BLaER1 (cell line): Measurements from ENCODE around the gene ZNF316.
"Not testable (repeated sequence)": the region's sequence is repeated elsewhere in the genome, so short reads cannot be mapped to it uniquely, and the experiment has no call there.

ENCODE experiments used
- H3K27ac ChIP-seq: shearing (Covaris generic); formaldehyde crosslinking; 2 replicates; pipeline ENCODE4 v1.8.1; 2022
- H3K27me3 ChIP-seq: shearing (Covaris generic); formaldehyde crosslinking; 2 replicates; pipeline ENCODE4 v1.8.1; 2022
- H3K36me3 ChIP-seq: shearing (Covaris generic); formaldehyde crosslinking; 2 replicates; pipeline ENCODE4 v1.8.1; 2022
- H3K4me1 ChIP-seq: shearing (Covaris generic); formaldehyde crosslinking; 2 replicates; pipeline ENCODE4 v1.8.1; 2022
- H3K4me2 ChIP-seq: shearing (Covaris generic); formaldehyde crosslinking; 2 replicates; pipeline ENCODE4 v1.8.1; 2022
- H3K4me3 ChIP-seq: shearing (Covaris generic); formaldehyde crosslinking; 2 replicates; pipeline ENCODE4 v1.8.1; 2022
- H3K9ac ChIP-seq: shearing (Covaris generic); formaldehyde crosslinking; 2 replicates; pipeline ENCODE4 v1.8.1; 2022
- H3K9me3 ChIP-seq: shearing (Covaris generic); formaldehyde crosslinking; 2 replicates; pipeline ENCODE4 v1.8.1; 2022
- H4K20me1 ChIP-seq: shearing (Covaris generic); formaldehyde crosslinking; 2 replicates; pipeline ENCODE4 v1.8.1; 2022
- Cebpa-rat ChIP-seq: shearing (Covaris generic); IDR thresholded peaks from 2 replicates; pipeline ENCODE4 v1.8.1; 2022

ZNF316 gene

DNA sequence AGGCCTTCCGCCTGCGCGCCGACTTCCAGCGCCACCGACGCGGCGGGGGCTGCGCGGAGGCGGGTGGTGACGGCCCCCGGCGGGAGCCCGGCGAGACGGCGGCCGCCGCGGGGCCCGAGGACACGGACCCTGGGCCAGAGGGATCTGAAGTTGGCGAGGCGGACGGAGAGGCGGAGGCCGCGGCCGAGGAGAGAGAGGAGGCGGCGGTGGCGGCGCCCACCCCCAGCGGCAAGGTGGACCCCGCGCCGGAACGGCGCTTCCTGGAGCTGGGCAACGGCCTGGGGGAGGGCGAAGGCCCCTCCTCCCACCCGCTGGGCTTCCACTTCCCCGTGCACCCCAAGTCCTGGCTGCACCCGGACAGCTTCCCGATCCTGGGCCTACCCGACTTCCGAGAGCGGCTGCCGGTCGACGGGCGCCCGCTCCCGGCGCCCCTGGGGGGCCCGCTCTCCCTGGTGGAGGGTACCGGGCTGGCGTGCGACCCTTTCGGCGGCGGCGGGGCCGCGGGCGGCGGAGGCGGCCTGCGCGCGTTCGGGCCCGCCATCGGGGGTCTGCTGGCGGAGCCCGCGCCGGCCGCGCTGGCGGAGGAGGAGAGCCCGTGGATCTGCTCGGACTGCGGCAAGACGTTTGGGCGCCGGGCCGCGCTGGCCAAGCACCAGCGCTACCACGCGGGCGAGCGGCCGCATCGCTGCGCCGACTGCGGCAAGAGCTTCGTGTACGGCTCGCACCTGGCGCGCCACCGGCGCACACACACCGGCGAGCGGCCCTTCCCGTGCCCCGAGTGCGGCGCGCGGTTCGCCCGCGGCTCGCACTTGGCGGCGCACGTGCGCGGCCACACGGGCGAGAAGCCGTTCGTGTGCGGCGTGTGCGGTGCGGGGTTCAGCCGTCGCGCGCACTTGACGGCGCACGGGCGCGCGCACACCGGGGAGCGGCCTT is 16.2 kb downstream of the ZNF316 start:
- H3K36me3 ChIP-seq, result peaks cover 87% of the 10 kb centered on the region
- TF ChIP-seq Cebpa-rat, result no peak

DNA sequence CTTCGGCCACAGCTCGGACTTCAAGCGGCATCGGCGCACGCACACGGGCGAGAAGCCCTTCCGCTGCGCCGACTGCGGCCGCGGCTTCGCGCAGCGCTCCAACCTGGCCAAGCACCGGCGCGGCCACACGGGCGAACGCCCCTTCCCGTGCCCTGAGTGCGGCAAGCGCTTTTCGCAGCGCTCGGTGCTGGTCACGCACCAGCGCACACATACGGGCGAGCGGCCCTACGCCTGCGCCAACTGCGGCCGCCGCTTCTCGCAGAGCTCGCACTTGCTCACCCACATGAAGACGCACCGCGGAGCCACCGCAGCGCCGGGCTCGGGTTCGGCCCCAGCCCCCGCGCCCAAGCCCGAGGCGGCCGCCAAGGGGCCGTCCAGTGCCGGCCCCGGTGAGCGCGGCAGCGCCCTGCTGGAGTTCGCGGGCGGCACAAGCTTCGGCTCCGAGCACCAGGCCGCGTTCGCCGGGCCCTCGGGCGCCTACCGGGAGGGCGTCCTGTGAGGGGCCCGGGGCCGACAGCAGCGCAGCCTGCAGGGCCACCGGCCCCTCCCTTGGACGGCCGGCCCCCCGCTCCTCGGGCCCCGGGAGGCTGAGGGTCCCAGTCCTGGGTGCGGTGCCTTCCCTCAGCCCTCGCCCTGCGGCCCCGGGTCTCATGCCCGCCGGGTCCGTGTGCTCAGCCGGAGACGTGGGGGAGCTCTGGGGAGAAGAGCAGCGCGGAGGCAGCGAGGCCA is 17.2 kb downstream of the ZNF316 start:
- H3K4me2 ChIP-seq, result no peak overlapping the region
- H3K36me3 ChIP-seq, result peaks cover 77% of the 10 kb centered on the region
- H3K27me3 ChIP-seq, result no peaks in the 10 kb centered on the region
- H3K9ac ChIP-seq, result no peak overlapping the region
- H3K27ac ChIP-seq, result no peak overlapping the region
- H4K20me1 ChIP-seq, result peaks cover 24% of the 10 kb centered on the region
- no peak for TF ChIP-seq Cebpa-rat
- no peak overlapping the region; the same call in 1 of the 2 replicates for H3K4me3 ChIP-seq
- H3K4me1 ChIP-seq, result peaks cover 13% of the 10 kb centered on the region
- H3K9me3 ChIP-seq, result peaks cover 60% of the 10 kb centered on the region

More for the DNA sequence above, 16.2 kb downstream of the ZNF316 start:
- peaks cover 21% of the 10 kb centered on the region for H3K4me1 ChIP-seq
- H3K27ac ChIP-seq, result no peak overlapping the region
- H4K20me1 ChIP-seq, result peaks cover 25% of the 10 kb centered on the region
- H3K4me2 ChIP-seq, result no peak overlapping the region
- peak overlapping the region; percentile 53 for H3K4me3 ChIP-seq
- H3K9me3 ChIP-seq, result peaks cover 63% of the 10 kb centered on the region
- no peaks in the 10 kb centered on the region for H3K27me3 ChIP-seq
- no peak overlapping the region for H3K9ac ChIP-seq

DNA sequence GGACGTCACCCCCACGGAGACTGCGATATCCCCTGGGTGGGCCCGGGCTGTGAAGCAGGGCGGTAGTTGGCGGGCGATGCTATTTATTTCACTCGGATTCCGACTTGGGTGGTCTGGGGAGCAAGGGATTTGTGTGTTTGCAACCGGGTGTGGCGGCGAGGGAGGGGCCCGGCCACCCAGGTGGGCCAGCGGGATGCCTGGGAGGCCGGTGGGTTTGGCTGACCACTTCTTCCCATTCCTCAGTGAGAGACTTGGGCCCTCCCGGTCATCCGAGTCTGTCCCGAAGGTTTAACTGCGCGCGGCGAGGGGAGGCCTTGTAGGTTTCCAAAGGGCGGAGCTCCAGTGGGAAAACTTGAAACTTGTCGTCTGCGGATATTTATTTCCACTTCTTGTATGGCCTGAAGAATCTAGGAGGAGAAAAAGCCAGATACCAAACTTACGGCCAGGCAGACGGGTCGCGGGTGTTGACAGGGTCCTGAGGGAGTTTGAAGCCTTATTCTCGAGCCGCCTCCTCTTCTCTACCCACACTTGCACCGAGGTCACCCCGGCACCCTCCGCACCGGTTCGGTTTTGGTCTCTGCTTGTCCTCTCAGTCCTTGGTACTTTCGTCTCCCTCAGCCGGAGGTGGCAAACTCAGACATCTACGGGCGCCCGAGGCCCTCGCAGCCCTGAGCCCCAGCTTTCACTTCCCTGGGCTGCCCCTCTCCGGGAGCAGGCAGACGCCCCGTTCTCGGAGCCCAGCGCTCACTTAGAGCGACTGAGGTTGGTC is 17.9 kb downstream of the ZNF316 start:
- peaks cover 70% of the 10 kb centered on the region for H3K36me3 ChIP-seq
- 0 out of 2 replicates have a peak, but pooled peaks cover 7% of the 10 kb centered on the region for H3K4me1 ChIP-seq
- TF ChIP-seq Cebpa-rat, result no peak
- H3K9me3 ChIP-seq, result peaks cover 52% of the 10 kb centered on the region
- no peak overlapping the region for H3K4me2 ChIP-seq
- no peaks in the 10 kb centered on the region for H3K27me3 ChIP-seq
- no peak overlapping the region; the same call in 1 of the 2 replicates for H3K4me3 ChIP-seq
- no peak overlapping the region for H3K27ac ChIP-seq
- peaks cover 16% of the 10 kb centered on the region; the same call in 1 of the 2 replicates for H4K20me1 ChIP-seq
- H3K9ac ChIP-seq, result no peak overlapping the region

DNA sequence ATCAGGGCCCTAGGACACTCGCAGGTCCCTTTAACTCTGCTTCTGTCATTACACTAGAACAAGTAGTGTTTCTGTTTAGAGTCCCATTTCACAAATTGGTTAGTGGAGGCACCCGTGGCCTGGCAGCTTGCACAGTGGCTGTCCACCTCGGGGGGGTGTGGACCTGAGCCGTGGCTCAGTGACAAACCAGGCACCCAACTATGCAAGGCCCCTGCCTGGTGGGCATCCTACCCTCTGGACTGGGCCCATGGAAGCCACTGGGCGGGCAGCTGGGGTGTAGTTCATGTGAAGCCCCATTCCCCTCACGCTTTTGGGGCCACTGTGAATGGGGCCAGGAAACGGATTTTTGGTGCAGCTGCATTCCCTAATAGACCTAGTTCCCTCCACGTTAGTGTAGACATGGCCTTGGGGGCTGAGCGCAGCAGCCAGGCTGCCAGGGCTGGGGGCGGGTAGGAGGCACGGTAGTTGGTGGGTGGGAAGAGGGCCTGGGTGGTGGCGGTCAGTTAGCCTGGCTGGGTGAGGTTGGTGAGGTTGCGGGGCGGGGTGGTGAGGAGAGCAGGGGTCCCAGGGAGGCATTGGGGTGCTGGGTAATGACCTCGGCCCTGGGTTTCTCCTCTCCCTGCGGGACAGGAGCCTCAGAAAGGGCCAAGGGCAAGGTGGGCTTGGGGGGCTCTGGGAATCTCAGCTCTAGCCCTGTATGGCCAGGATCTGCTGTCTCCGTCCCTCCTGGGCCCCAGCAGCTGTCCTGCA is 18.7 kb downstream of the ZNF316 start:
- Histone ChIP-seq H3K4me3 (no peak overlapping the region), H3K4me2 (no peak overlapping the region), H3K4me1 (0 out of 2 replicates have a peak, but pooled peaks cover 7% of the 10 kb centered on the region), H3K27ac (no peak overlapping the region), H3K27me3 (no peaks in the 10 kb centered on the region), H3K9me3 (peaks cover 45% of the 10 kb centered on the region), H3K9ac (no peak overlapping the region), H3K36me3 (peaks cover 62% of the 10 kb centered on the region), H4K20me1 (0 out of 2 replicates have a peak, but pooled peaks cover 12% of the 10 kb centered on the region)
- TF ChIP-seq Cebpa-rat, result no peak

DNA sequence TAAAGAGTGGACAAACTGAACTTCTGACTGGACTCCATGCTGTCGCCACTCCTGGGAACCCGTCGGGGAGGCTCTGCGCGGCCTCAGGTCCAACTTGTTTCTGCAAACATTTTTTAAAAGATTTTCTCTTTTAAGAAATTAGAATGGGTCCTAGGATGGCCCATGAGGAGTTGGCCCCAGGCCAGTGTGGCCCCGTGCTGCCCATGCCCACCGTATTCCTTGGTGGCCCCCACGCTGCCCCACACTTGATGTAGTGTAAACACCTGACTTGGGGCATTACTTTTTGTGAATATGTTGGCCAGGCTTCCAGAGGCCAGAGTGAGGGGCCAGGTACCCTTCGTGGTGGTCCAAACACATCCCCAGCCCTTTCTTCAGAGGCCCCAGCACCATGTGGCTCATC is 19.3 kb downstream of the ZNF316 start:
- H3K27ac ChIP-seq, result no peak overlapping the region
- no peak overlapping the region for H3K4me2 ChIP-seq
- H3K9me3 ChIP-seq, result peaks cover 39% of the 10 kb centered on the region
- H4K20me1 ChIP-seq, result 0 out of 2 replicates have a peak, but pooled peaks cover 12% of the 10 kb centered on the region
- no peaks in the 10 kb centered on the region for H3K27me3 ChIP-seq
- no peak overlapping the region for H3K4me3 ChIP-seq
- H3K36me3 ChIP-seq, result peaks cover 56% of the 10 kb centered on the region
- no peak for TF ChIP-seq Cebpa-rat
- H3K9ac ChIP-seq, result no peak overlapping the region
- 0 out of 2 replicates have a peak, but pooled peaks cover 7% of the 10 kb centered on the region for H3K4me1 ChIP-seq

DNA sequence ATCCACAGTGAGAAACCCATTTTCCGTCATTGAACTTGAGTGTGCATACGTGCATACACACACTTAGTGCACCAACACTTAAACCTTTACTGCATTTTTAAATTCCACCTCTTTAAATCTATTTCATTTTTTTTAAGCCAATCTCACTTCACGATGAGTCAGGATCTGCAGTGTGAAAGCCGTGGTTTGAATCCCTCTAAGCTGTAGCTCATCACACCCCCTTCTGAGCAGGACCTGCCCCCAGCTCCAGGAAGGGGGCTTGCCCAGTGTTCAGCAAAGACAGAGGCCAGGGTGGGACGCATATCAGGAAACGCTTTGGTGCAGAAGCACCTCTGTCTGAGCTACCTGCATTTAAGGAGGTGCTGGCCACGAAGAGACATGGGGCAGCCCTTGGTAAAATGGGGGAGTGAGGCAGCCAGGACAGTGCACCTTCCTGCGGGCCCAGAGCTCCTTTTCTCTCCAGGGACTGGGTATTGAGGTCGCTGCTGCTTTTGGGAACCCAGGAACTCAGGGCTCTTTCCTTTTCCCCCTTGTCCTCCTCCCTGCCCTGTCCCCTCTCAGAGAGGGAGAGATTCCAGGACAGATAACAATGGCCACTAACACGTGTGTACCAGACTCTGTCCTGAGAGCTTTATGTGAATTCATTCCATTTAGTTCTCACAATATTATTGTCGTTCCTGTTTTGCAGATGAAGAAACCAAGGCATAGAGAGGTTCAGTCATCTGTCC is 21.7 kb downstream of the ZNF316 start:
- no peak for TF ChIP-seq Cebpa-rat
- no peaks in the 10 kb centered on the region for H3K27me3 ChIP-seq
- H3K4me1 ChIP-seq, result 0 out of 2 replicates have a peak, but pooled peaks cover 7% of the 10 kb centered on the region
- 0 out of 2 replicates have a peak, but pooled peaks cover 12% of the 10 kb centered on the region for H4K20me1 ChIP-seq
- H3K4me2 ChIP-seq, result peak overlapping the region; percentile 12; the same call in 1 of the 2 replicates
- H3K27ac ChIP-seq, result no peak overlapping the region
- H3K9ac ChIP-seq, result no peak overlapping the region
- peaks cover 25% of the 10 kb centered on the region for H3K9me3 ChIP-seq
- no peak overlapping the region for H3K4me3 ChIP-seq
- peaks cover 32% of the 10 kb centered on the region for H3K36me3 ChIP-seq

DNA sequence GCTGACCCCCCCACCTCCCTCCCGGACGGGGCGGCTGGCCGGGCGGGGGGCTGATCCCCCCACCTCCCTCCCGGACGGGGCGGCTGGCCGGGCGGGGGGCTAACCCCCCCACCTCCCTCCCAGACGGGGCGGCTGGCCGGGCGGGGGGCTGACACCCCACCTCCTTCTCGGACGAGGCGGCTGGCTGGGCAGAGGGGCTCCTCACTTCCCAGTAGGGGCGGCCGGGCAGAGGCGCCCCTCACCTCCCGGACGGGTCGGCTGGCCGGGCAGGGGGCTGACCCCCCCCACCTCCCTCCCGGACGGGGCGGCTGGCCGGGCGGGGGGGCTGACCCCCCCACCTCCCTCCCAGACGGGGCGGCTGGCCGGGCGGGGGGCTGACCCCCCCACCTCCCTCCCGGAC is 33.7 kb downstream of the ZNF316 start:
- H3K9me3 ChIP-seq, result peaks cover 94% of the 10 kb centered on the region
- not testable (repeated sequence) for H3K27me3 ChIP-seq, H3K36me3 ChIP-seq, H4K20me1 ChIP-seq, H3K9ac ChIP-seq, H3K4me1 ChIP-seq, H3K4me2 ChIP-seq, H3K4me3 ChIP-seq, H3K27ac ChIP-seq

DNA sequence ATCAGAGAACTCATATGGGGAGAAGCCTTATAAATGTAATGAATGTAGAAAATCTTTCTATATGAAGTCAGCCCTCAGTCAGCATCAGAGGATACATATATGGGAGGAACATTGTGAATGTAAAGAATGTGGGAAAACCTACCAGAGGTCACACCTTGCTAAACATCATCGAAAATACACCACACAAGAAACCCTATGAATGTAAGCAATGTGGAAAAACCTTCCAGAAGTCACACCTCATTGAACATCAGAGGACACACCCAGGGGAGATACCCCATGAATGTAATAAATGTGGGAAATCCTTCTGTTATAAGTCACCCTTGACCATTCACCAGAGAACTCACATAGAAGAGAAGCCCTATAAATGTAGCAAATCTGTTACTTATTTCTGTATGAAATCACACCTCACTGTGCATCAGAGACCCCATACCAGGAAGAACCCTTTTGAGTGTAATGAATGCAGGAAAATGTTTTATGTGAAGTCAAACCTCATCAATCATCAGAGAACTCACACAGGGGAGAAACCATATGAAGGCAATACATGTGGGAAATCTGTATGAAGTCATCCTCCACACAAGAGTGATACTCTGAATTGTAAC is 38.8 kb downstream of the ZNF316 start:
- no peaks in the 10 kb centered on the region for H4K20me1 ChIP-seq
- H3K4me1 ChIP-seq, result no peaks in the 10 kb centered on the region
- H3K27me3 ChIP-seq, result no peaks in the 10 kb centered on the region
- no peak overlapping the region for H3K4me2 ChIP-seq
- no peaks in the 10 kb centered on the region for H3K36me3 ChIP-seq
- H3K9me3 ChIP-seq, result peaks cover 99% of the 10 kb centered on the region
- no peak overlapping the region for H3K9ac ChIP-seq
- no peak for TF ChIP-seq Cebpa-rat
- peak overlapping the region; percentile 6; the same call in 1 of the 2 replicates for H3K4me3 ChIP-seq
- no peak overlapping the region for H3K27ac ChIP-seq
